Measurements from ENCODE around the gene SPOCK3.
"Not testable (repeated sequence)": the region's sequence is repeated elsewhere in the genome, so short reads cannot be mapped to it uniquely, and the experiment has no call there.

Gene SPOCK3

DNA sequence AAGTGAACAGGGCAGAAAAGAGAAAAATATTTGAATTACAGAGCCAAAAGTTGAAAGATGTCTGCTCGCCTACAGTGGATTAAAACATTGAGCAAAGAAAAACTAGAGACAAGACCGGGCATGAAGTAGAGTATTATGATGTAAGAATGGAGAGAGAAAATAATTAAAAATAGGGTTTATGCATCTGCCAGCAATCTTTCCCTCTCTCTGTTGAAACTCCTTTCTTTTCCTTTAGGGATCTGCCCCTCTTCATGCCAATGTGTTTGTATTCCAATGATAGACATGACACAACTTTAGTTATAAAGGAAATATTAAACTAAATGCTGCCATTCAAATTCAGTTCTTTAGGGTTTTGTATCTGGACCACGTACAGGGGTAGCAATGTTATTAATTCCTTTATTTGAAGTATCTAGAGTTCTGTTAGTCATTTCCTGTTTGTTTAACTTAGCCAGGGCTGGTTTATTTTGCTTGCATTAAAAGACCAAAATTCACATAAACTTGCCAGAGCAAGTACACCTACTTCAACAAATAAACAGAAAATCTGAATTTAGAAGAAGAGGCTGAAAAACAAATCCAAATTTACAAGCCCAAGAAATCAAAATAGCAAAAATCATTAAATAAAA, 202.6 kb downstream of the SPOCK3 start:
- DNase-seq, result no peak

DNA sequence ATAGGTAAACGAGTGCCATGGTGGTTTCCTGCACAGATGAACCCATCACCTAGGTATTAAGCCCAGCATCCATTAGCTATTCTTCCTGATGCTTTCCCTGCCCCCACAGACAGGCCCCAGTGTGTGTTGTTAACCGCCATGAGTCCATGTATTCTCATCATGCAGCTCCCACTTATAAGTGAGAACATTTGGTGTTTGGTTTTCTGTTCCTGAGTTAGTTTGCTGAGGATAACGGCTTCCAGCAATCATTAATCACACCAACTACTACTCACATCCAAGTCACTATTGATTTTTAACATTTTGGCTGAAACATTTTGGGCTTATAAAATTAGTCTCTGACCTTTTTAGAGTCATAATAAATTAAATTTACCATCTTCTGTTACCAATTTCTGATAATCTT, 205.3 kb downstream of the SPOCK3 start:
- no peak for DNase-seq

DNA sequence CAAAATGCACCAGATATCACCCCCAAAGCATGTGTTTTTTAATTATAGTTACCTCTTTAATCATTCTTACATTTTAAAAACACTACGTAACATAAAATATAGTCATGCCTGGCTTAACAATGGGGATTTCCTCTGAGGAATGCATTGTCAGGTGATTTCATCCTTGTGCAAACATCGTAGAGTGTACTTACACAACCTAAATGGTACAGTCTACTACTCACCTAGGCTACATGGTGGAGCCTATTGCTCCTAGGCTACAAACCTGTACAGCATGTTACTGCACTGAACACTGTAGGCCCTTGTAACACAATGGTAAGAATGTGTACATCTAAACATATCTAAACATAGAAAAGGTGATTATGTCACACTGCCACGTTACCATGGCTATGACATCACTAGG, 208.6 kb downstream of the SPOCK3 start:
- no peak for DNase-seq

DNA sequence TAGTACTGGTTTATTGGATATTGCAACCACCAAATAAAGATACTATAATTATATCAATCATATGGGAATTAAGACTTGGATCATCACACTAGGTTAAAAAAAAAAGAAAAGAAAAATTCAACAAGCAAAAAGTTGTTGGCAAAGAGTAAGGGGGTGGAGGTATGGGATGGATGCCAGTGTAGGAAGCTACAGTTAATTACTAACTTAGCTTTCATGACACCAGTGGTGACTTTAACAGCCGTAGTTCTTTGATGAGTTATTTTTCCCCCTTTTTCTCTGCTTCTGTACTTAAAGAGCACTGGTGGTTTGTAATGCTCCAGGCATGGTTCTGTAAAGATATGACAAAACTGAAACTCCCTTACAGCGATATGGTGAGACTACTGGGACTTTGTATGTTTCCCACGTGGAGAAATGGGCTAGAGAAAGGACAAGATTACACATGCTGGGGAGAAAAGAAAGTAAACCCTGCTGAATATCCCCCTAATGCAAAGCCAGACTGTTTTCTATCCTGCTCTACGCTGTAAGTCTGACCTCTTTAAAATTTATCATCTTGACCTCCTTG, 210.8 kb downstream of the SPOCK3 start:
- no peak for DNase-seq

DNA sequence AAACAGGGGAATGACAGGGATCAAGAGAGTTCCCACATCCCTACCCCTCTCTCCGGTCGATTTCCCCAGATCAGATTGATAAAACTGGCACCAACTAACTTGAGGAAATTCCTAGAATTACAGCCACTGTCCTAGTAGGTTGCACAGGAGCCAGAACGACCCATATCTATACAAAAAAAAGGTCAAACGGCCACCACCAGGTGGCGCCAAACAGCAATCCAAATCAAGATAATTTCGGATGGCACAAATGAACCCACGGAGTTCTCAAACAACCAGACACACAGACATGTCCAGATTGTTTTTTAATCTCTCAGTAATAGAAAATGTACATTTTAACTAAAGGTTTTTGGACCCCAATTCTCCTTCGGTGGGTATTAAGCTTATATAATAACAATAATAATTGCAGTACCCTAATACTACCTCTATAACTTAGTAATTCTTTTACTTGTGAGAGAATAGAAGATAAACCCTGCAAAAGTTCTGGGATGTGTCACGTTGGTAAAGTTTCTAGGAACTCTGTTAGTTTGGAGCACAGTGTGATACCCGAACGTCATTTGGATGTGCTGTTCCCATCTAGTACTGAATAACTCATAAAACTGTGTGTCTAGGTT, 212.6 kb downstream of the SPOCK3 start:
- peak; percentile 10 to 43 (median 16) for DNase-seq

DNA sequence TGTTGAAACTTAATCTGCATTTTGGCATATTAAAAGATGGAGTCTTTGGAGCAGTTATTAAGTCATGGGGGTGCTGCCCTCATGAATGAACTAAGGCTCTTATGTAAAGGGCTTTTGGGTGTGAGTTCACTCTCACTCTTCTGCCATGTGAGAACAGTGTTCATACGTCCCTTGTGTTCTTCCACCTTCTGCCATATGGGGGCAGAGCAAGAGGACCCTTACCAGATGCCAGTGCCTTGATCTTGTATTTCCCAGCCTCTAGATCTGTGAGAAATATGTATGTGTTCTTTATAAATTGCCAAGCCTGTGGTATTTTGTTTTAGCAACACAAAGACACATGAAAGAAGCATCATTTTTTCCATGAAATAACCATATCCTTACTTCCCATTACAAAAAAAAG, 213.9 kb downstream of the SPOCK3 start:
- DNase-seq, result no peak

DNA sequence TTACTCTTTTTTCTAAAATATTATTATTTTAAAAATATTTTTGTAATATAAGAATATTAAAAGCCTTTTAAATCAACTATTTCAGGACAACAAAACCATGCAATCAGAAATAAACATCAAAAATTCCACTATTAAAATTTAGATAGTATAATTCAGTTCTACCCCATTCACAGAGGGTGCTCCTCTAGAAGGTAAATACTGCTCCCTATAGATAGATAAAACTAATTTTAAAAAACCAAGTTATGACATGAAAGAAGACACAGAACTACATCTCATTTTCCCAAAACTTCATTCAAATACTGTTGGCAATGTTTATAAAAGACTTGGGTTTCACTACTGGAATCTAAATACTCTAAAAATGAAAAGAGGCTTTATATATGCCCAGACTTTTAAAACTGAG, 219.3 kb downstream of the SPOCK3 start:
- no peak for DNase-seq

DNA sequence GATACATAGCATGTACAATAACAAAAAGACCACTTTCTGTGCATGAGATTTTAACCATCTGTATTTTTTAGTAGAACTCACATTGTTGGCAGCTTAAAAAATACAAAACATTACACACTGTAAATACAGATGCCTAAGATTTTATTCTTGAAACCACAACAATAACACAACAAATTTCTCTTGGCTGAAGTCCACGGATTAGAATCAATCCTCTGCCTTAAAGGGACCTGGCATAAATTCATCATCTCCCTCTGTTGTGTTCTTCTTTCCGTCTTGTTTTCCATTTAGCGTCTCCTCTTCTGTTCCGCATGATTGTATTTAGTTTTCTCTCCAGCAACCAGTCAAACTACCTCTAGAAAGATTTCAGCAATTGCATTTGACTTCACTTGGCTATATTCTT, 231.0 kb downstream of the SPOCK3 start:
- DNase-seq, result no peak

DNA sequence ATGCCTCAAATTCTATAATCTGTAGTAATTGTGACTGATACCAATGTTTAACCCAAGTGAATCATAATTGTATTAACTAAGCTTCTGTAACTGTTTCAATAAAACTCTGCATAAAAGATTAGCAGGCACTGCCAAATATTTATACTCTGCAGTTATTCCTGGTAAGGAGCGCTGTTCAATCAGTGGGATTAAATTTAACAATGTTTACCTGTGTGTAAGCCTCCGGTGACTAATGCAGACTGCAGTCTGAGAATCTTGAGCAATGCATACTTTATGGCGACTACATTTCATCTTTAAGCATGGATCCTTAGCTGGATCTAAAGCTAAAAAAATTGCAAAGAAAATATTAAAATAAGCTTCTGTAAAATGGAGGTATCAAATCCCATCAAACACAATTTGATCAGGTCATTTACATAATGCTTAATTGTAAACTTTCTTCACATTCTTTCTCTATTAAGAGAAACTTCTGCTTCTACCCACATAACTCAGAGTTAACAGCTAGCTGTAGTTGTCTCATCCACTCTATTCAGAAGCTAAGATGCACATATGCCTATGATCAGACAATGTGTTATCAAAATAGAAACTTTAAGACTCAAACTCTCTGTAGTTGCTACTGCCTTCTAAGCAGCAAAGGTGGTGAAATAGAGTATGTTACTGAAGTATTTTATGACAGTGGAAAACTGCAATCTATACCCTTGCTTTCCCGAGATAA, 234.0 kb downstream of the SPOCK3 start:
- no peak for DNase-seq

DNA sequence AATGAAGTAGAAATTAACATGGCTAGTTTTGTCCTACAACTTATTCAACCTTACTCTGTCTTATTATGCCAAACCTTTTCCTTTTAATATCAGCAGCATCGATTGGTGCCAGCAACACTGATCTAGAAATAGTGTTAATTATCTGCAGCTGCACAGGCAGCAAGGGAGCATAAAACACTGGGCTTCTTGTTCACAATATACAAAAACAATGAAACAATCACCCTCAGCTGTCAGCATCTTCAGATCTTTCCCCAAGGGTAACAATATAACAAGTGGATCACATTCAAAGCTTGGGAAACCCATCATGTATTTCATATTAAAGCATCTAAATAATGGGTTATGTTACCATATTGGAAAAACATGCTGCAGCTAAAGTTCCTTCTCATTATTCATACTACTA, 238.1 kb downstream of the SPOCK3 start:
- DNase-seq, result no peak

DNA sequence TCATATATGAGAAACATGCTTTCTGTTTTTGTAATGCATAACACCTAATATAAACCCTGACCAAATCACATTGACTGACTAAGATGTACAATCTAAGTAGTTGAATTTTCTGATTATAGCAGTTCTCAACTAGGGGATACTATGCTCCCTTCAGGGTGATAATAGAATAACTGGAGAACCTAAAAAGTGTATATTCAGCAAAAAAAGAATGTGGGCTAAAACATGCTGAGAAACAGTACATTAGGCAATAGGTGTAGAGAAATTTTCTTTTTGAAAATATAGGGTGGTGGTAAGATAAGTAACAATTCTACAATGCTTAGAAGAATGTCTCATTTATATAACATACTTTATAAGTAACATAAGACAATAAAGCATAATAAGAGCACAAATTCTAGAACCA, 239.6 kb downstream of the SPOCK3 start:
- DNase-seq, result no peak

DNA sequence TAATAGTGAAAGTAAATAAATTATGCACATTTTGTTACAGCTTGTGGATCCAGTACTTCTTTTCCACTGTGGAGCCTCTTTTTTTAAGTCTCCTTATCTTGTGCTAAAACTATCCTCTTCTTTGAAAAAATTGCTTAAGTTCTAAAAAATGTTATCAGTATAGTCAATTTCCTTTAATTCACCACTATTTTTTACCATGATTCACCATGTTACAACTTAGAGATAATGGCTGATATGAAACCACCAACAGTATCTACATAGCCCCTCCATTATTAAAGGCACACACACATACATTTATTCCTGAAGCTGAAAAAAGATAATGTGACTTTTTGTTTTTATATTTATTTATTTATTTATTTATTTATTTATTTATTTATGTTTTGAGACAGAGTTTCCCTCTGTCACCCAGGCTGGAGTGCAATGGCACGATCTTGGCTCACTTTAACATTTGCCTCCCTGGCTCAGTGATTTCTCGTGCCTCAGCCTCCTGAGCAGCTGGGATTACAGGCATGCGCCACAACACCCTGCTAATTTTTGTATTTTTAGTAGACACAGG, 243.2 kb downstream of the SPOCK3 start:
- no peak for DNase-seq

DNA sequence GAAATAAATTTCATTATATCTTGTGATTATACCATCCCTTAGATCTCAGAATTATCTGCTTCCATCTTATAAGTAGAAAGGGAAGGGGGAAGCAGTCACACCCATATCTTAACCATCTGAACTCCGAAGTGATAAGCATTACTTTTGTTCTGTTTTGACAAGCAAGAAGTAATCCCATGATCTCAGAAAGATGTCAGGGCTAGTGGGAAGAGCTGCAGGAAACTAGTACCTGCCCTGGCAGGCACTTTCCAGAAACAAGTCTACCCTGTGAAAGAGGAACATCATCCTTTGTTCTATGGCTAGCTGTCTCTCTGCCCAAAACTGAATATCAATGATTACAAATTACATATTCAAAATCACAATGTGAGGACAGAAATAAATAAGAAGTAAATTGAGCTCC, 244.4 kb downstream of the SPOCK3 start:
- DNase-seq, result no peak

DNA sequence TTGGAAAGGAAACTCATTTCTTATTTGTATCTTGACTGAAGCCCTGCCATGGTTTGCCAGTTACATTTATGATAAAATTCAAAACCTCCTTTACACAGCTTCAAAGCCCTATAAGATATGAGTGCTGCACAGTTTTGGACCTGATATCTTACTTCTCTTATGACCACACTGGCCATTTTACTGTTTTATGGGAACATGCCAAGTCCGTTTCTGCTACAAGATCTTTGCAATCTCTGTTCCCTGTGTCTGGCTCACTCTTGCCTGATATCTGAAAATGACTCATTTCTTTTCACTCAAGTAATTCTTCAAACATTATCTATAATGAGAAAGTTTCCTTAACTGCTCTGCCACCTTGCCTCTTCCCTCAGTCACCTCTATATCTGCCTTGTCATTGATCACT, 247.3 kb downstream of the SPOCK3 start:
- no peak for DNase-seq

DNA sequence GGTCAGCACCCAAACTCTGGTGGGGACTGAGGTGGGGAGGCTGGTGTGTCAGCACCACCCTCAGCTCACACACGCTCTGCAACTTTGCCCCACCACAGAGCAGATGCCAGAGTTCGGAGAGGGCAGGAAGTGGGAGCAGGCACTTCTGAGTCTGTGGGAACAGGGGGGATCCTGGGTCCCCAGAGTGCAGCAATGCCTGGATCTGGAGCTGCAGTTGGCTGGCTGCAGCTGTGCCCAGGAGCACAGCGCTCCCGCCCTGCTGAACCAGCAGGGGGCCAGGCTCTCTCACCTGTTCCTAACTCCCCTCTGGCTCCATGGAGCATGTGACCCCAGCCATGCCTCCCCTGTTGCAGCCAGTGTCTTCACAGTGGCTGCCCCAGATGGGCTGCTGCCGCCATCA, 252.4 kb downstream of the SPOCK3 start:
- DNase-seq, result no peak

DNA sequence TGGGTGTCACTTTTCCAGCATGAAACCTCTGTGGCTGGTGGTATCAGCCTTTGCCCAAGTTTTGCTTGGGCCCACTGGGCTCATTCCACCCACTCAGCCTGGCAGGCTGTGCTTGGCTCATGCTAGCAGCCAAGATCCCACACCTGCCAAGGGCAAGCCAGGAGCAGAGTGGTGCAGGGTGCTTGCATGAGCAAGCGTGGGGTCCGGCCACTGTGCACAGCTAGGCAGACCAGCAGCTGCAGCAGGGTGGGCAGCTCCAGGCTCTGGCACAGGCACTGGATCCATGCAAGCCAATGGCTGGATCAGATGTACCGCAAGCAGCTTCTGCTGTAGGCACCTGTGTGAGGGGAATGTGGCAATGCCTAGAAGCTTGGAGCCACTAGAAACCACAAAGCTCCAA, 253.9 kb downstream of the SPOCK3 start:
- no peak for DNase-seq

DNA sequence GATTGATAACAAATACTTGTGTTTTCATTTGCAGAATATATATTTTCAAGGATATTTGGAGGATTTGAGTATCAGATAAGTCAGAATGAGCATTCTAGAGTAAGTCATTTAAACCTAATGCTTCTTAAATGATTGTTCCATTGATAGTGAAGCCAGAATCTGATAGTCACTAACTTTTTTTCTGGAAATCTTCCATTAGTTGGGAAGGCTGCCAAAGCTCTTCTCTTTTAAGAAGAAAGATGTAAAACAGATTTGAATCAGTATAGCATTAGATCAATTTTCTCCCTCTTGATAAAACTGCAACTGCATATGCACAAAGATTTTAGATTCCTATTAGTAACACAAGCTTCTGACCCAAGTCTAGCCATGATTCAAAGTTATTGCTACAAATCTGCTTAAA, 256.7 kb downstream of the SPOCK3 start:
- DNase-seq, result no peak

DNA sequence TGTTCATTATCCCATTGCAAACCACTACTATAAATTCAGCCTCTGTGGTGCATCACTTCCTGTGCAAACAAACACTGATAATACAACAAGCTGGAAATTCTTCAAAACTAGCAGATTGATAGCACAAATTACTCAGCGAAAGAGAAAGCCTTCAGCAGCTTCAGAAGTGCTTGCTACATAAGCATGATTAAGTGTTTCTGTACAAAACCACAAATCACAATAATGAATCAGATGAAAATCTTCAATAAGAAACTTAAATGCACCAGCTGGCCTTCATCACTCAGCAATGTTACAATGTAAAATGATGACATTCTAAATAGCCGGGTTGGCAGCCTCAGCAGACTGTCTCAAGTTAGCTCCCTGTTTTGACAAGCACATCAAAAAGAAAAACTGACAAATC, 262.2 kb downstream of the SPOCK3 start:
- no peak for DNase-seq

DNA sequence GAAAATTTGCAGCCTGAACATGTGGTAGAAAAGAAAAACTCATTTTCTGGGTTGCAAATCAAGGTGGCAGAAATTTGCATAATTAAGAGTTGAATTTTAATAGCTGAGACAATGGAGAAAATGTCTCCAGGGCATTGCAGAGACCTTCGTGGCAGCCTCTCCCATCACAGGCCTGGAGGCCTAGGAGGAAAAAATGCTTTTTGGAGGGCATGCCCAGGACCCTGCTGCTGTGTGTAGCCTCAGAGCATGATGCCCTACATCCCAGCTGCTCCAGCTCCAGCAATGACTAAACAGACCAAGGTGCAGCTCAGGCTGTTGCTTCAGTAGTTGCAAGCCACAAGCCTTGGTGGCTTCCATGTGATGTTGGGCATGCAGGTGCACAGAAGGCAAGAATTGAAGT, 266.1 kb downstream of the SPOCK3 start:
- DNase-seq, result not testable (repeated sequence)

DNA sequence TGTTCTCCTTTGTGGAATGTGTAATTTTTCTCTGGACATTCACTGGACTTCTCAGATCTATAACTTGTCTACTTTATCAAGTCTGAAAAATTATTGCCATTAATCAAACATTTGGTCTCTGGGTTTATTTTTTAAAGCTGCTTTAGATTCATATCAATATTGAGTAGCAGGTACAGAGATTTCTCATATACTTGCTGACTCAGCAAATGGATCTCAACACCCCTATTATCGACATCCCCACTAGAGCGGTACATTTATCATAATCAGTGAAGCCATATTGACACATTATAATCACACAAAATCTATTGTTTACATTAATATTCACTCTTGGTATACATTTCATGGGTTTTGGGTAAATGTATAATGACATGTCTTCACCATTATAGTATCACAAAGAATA, 268.7 kb downstream of the SPOCK3 start:
- no peak for DNase-seq

DNA sequence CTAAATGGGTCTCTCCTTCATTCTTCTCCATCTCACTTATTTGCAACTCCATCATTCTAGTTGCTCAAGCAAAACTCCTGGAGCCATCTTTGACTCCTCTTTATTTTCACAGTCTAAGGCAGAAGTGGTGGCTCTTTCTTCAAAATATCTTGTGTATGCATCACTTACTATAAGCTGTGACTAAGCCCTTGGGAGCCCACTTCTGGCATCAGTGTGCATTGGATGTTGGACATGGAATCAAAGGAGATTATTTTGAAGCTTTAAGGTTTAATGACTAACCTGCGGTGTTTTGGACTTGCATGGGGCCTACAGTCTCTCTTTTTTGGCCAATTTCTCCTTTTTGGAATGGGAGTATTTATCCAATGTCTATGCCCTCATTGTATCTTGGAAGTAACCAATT, 276.8 kb downstream of the SPOCK3 start:
- no peak for DNase-seq

DNA sequence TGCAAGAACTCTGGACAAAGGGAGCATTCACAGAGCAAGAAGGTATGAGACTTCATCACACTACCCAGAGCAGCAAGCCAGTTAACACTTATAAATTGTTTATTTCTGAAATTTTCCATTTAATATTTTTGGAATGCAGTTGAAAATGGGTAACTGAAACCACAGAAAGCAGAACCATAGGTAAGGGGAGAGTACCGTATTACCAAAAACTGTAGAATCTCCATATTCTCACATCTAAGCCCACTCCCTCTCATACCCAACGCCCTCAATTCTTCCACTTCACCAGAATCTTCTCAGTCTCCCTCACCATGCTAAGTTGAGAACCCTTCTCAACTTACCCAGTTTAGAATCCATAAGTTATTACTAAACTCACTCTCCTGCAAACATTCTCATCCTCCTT, 277.8 kb downstream of the SPOCK3 start:
- no peak for DNase-seq

DNA sequence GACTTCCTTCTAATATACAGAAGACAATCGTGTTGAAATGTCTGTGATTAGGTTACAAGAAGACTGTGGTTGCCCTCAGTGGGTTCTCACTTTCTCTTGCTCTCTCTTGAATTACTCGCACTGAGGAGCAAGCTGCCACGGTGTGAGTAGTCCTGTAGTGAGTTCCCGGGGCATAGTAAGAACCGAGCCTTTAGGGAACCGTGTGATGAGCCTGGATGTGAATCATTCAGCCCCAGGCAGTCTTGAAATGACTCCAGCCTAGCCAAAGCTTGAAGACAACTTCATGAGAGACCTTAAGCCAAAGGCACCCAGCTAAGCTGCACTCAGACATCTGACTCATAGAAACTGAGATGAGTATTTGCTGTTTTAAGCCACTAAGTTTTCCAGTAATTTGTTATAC, 292.7 kb downstream of the SPOCK3 start:
- DNase-seq, result no peak

DNA sequence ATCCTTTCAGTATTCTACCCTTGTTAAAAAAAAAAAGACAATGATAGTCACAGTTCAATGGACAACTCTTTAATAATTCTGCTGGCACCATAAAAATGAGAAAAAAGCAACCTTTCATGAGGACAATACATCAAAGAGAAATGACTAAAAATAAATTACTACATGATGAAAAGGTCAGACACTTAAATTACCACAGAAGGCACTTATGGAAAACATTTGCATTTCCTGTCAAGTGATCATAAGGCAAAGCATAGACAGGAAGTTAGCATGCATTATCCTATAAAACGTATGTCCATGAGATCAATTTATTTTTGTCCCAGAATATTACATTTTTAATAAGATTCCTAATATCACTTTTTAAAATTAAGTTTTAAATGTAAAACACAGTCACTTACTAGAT, 303.8 kb downstream of the SPOCK3 start:
- DNase-seq, result no peak

Data from T-helper 1 cell (primary cell).